H1 (cell line): Measurements from ENCODE around the gene MBP. TPM values are rescaled to one million over a fixed set of nuclear protein-coding genes. Genes with fewer than 3 reads are reported as not detected.

Source experiments
- BCL11A ChIP-seq, 2 experiments: IDR thresholded peaks; one replicate each; pipeline ENCODE4 v1.6.1; 2011; ENCODE audit warnings: low read depth in 2 of 2, low read length in 2 of 2, mild to moderate bottlenecking in 2 of 2
- BRCA1 ChIP-seq: IDR thresholded peaks from 2 replicates; pipeline ENCODE4 v1.6.1; 2012; ENCODE audit warnings: low read depth, low read length, improper control_type of control experiment
- CHD1 ChIP-seq: IDR thresholded peaks from 2 replicates; pipeline ENCODE4 v1.6.1; 2012; ENCODE audit warnings: low read depth, low read length, improper control_type of control experiment
- CTBP2 ChIP-seq: IDR thresholded peaks from 2 replicates; pipeline ENCODE4 v1.7.0; 2011; ENCODE audit warnings: borderline replicate concordance, mild to moderate bottlenecking, moderate library complexity, mixed read lengths, low read length; ENCODE audit not compliant: insufficient read depth, insufficient read length
- HDAC6 ChIP-seq: IDR thresholded peaks from one replicate; pipeline ENCODE4 v1.7.1; 2012; ENCODE audit warnings: low read depth, mild to moderate bottlenecking, inconsistent platforms, low read length, moderate library complexity
- POLR2A ChIP-seq, 2 experiments: IDR thresholded peaks; 1 replicate in 1 of 2; 2 replicates in 1 of 2; pipeline ENCODE4 v1.6.1; 2011; ENCODE audit warnings: low read depth in 2 of 2, low read length in 2 of 2, mild to moderate bottlenecking in 2 of 2; ENCODE audit errors: control extremely low read depth in 1 of 2
- RAD21 ChIP-seq, 2 experiments: IDR thresholded peaks in 1 of 2; conservative IDR thresholded peaks in 1 of 2; 2 replicates each; pipeline ENCODE4 v1.6.1; 2011; ENCODE audit warnings: low read depth in 2 of 2, low read length in 2 of 2, improper control_type of control experiment in 1 of 2, inconsistent platforms in 1 of 2, mild to moderate bottlenecking in 1 of 2, moderate library complexity in 1 of 2
- RBBP5 ChIP-seq: IDR thresholded peaks from 2 replicates; pipeline ENCODE4 v1.7.1; 2012; ENCODE audit warnings: low read depth, mild to moderate bottlenecking, inconsistent platforms, low read length, moderate library complexity, borderline replicate concordance
- RXRA ChIP-seq: IDR thresholded peaks from 2 replicates; pipeline ENCODE4 v1.6.1; 2011; ENCODE audit warnings: low read depth, mild to moderate bottlenecking, low read length, moderate library complexity; ENCODE audit not compliant: insufficient read depth
- SAP30 ChIP-seq: fragments of 300-600 bp; sonication (generic); IDR thresholded peaks from 2 replicates; pipeline ENCODE4 v1.7.1; 2012; ENCODE audit warnings: low read length, moderate library complexity, mild to moderate bottlenecking, inconsistent platforms; ENCODE audit not compliant: insufficient read depth, insufficient replicate concordance
- polyA plus RNA-seq, 7 experiments: library from polyadenylated mRNA; depleted of rRNA in 3 of 7; stranded (reverse) in 5 of 7; unstranded in 2 of 7; fragments of >200 nt in 5 of 7; fragments of 200-250 nt in 2 of 7; gene quantifications; 1 replicate in 5 of 7; 2 replicates in 1 of 7; 4 replicates in 1 of 7; pipeline versions ENCODE4 v1.2.1 to v1.2.3, GENCODE V29; 2011 to 2013; ENCODE audit warnings: missing spikeins in 2 of 7, mixed read lengths in 2 of 7
- total RNA-seq: library from RNA; stranded (reverse); fragmentation: NEBNext Ultra II Directional; extraction: Animal tissue kit (Norgen Biotek cat#: 25700); gene quantifications from 2 replicates; pipeline ENCODE4 v1.2.1, GENCODE V29; 2021
- TF ChIP-seq, protein P1 (sequence below): IDR thresholded peaks from 2 replicates; pipeline ENCODE4 v1.6.1; 2012; ENCODE audit warnings: low read length, inconsistent platforms
- TF ChIP-seq, protein P2 (sequence below): IDR thresholded peaks from 2 replicates; pipeline ENCODE4 v1.6.1; 2011; ENCODE audit warnings: low read depth, mild to moderate bottlenecking, low read length; ENCODE audit not compliant: insufficient read depth

The MBP gene
- total and polyA plus RNA-seq, 2 of the 8 experiments (the other 6 are each of a cell fraction or from before 2014, with no cell fraction given) = 7.7 to 19.2 TPM

DNA sequence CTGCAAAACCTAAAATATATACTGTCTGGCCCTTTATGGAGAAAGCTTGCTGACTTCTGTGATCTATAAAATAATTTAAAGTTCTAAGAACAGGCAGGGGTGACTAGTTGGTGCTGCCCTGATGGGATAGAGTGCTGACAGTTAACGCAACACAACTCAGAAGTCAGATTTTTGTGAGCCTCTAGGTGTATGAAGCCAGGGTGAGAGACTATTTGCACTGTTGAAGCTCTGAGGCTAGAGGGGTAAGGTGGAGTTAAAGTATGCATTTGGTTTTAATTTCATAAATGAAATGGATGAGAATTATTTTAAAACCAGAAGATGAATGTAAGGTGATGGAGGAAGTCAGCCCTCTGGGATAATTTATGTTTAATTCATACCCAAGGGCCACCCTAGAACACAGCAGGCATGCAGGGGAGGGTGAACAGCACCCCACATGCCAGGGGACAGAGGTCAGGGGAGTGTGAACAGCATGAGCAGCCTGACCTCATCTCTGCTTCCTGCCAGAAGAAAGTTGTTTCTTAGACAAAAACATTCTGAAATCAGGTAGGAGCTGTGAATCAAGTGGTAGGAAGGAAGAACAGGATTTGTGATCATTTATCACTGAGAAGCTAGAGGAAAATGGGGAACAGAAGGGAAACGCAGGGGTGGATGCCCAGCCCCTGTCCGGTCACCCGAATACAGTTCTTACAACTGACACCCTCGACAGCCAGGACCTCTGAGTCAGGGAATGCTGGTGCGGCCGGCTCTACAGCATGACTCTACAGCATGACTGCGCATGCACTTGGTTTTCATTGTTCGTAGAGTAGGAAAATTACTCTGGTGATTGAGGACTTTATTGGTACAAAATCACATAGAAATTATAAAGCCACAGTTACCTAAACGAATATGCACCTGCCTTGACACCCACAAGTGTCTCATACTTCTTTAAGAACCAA, 93.1 kb downstream of the MBP start (continued):
- TF ChIP-seq, protein P1, sequence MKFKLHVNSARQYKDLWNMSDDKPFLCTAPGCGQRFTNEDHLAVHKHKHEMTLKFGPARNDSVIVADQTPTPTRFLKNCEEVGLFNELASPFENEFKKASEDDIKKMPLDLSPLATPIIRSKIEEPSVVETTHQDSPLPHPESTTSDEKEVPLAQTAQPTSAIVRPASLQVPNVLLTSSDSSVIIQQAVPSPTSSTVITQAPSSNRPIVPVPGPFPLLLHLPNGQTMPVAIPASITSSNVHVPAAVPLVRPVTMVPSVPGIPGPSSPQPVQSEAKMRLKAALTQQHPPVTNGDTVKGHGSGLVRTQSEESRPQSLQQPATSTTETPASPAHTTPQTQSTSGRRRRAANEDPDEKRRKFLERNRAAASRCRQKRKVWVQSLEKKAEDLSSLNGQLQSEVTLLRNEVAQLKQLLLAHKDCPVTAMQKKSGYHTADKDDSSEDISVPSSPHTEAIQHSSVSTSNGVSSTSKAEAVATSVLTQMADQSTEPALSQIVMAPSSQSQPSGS = no peak
- TF ChIP-seq RBBP5 (no peak), BCL11A (IDR thresholded peaks at IDR 0.05; ENCODE audit: low read depth in 2 of 2, low read length in 2 of 2) (no peak), CHD1 (no peak), POLR2A (IDR thresholded peaks at IDR 0.05; ENCODE audit: control extremely low read depth in 1 of 2, low read depth in 2 of 2, low read length in 2 of 2) (no peak), RAD21 (IDR thresholded peaks at IDR 0.05 in 1 of 2, conservative IDR thresholded peaks at IDR 0.05 in 1 of 2; ENCODE audit: low read depth in 2 of 2, low read length in 2 of 2) (no peak), HDAC6 (no peak), BRCA1 (no peak), RXRA (no peak), CTBP2 (no peak), SAP30 (no peak)
- TF ChIP-seq, protein P2, sequence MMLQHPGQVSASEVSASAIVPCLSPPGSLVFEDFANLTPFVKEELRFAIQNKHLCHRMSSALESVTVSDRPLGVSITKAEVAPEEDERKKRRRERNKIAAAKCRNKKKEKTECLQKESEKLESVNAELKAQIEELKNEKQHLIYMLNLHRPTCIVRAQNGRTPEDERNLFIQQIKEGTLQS = no peak
